H7 (cell line): Measurements from ENCODE around the gene TNIP2. TPM values are rescaled to one million over a fixed set of nuclear protein-coding genes. Genes with fewer than 3 reads are reported as not detected.

Experiments used
- DNase-seq: peaks from one replicate; pipeline ENCODE4 v3.0.0; 2012
- H3K27me3 ChIP-seq: 2 replicates; pipeline ENCODE4 v1.6.0; 2011; ENCODE audit warnings: mild to moderate bottlenecking, low read length; ENCODE audit not compliant: control insufficient read depth, insufficient read depth
- H3K36me3 ChIP-seq: replicated peaks from 2 replicates; pipeline ENCODE4 v1.5.1; 2011; ENCODE audit warnings: low read length; ENCODE audit not compliant: control insufficient read depth, insufficient read depth
- H3K4me3 ChIP-seq: 2 replicates; pipeline ENCODE4 v1.5.1; 2011; ENCODE audit warnings: low read depth, mild to moderate bottlenecking, control low read depth, low read length, moderate library complexity; ENCODE audit not compliant: insufficient read depth
- total RNA-seq: library from RNA; depleted of rRNA; stranded (reverse); fragments of >200 nt; shearing (Covaris generic); gene quantifications from 2 replicates; pipeline ENCODE4 v1.2.3, GENCODE V29; 2014

Gene TNIP2
- total RNA-seq, 1 experiment from 2014 or later, result 51.3 TPM

DNA sequence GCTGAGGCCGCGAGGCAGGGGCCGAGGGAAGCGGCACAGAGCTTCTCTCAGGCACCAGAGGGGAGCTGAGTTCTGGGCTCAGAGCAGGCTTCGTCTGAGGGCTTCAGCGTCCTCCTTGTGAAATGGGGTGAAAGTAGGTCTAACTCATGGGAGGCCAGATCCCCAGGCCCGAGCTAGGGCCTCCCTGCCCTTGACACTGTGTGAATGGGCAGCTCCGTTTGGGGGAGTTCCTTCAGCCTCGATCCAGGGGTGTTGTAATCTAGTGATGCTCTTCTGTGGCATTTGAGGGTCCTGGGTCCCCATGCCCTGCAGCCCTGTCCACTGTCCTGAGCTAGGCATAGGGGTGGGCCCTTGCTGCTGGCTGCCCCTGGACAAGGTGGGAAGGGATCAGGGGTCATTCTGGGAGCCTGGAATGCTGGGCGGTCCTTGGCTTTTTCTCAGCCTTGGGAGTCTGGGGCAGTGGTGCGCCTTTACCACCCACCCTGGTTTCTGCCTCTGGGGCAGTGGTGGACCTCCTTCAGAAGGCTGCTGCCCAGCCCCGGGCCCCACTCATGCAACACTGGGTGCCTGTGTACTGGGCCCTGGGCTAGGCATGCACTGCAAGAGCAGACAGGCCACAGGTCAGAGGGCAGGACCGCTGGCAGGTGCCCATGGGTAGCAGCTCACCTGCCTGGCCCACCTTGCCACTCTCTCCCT is 40.9 kb upstream of the TNIP2 start:
- H3K36me3 ChIP-seq, result no peaks in the 10 kb centered on the region
- DNase-seq, result no peak
- H3K27me3 ChIP-seq, result peaks cover 12% of the 10 kb centered on the region
- H3K4me3 ChIP-seq, result no peak overlapping the region

DNA sequence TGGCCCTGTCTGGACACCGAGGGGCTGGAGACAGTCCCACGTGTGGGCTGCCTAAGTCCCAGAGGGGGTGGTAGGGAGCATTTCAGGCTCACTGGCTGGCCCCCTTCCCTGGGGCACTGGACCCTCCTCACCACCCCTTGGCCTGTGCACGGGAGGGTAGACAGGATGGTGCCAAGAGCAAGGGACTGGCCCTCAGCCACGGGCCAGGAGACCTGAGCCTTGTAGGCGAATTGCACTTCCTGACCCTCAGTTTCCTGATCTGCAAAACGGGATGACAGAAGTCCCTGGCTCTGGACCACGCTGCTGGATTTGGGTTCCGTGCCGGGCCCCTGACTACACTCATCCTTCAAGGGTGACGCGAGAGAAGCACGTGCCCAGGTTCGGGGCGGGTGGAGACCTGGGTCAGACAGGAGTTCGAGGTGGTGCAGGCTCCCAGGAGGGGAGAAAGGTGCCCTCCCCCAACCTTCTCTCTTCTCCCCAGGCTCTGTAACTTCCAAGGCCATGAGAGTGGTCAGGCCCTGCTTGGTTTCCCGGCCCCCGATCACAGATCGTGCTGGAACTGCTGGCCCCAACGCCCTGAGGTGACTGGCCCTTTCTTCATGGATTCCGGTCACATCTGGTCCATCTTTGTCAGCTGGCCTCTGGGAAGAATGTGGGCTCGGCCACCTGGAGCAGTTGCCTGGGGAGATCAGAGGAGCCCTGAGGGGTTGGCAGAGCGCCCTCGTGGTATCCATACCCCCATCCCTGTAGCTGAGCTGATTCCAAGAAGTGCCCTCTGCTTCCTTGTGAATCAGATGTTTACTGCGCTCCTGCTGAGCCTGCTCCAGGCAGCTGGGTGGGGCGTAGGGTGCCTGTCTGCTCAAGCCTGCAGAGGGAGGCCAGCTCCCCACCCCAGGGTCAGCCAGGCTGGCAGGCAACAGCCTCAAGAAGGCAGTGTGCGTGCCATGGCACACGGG is 40.0 kb upstream of the TNIP2 start:
- Histone ChIP-seq H3K36me3 (no peaks in the 10 kb centered on the region), H3K27me3 (peaks cover 12% of the 10 kb centered on the region), H3K4me3 (no peak overlapping the region)
- no peak for DNase-seq

DNA sequence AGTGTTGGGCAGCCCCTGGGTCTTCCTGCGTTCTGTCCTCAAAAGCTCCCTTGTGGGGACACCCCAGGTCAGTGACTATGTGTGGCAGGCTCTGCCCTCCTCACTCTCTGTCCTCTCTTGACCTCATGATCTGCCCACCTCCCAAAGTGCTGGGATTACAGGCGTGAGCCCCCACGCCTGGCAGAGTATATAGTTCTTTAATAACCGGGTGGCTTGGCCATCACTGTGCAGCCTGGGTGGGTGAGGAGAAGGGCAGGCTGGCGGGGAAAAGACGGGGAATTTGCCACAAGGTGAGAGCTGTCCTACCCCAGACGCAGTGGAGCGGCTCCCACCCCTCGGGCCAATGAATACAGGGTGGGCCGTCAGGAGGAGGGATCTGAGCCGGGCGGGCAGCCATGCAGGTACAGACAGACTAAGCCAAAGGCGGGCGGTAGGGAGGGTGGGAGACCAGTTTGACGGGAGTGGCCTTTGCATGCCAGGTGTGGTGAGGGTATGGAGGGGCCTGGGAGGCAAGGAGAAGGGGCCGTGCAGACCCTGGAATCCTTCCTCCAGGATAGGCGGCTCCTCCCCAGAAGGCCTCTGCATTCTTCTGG is 39.3 kb upstream of the TNIP2 start:
- Histone ChIP-seq H3K36me3 (no peaks in the 10 kb centered on the region), H3K27me3 (peaks cover 12% of the 10 kb centered on the region), H3K4me3 (no peak overlapping the region)
- DNase-seq, result no peak

DNA sequence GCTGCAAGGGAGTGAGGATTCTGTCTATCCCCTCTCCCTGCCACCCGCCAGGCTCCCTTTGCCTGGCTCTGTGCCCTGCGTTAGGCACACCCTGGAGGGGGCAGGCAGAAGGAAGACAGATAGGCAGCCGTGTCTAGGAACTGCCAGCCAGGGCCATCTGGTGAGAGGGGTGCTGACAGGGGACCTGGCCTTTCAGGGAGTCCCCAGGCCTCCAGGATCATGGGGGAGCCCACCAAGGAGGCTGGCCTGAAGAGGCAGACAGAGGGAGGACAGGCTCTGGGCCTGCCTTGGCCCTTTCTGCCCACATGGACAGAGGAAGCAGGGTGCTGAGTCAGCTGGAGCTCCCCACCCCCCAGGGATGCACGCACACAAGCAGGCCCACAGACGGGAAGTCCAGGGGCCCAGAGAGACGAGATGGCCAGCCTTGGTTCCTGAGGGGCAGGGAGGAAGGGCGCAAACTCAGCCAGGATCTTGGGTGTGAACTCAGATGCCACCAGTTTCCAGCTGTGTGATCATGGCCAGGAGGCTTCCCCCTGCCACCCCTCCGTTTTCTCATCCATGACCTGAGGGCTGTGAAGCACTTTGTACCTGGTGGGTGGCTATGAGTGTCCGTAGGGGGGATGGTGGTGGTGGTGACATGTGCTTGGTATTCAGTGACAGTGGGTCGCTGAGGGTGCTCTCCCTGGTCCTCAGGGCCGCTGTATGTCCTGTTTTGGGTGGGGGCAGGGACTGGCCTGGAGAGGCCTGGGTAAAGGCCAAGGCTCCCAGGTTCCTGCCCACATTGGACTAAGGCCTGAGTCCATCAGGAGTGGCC is 38.6 kb upstream of the TNIP2 start:
- Histone ChIP-seq H3K4me3 (no peak overlapping the region), H3K27me3 (peaks cover 12% of the 10 kb centered on the region), H3K36me3 (no peaks in the 10 kb centered on the region)
- DNase-seq, result no peak

DNA sequence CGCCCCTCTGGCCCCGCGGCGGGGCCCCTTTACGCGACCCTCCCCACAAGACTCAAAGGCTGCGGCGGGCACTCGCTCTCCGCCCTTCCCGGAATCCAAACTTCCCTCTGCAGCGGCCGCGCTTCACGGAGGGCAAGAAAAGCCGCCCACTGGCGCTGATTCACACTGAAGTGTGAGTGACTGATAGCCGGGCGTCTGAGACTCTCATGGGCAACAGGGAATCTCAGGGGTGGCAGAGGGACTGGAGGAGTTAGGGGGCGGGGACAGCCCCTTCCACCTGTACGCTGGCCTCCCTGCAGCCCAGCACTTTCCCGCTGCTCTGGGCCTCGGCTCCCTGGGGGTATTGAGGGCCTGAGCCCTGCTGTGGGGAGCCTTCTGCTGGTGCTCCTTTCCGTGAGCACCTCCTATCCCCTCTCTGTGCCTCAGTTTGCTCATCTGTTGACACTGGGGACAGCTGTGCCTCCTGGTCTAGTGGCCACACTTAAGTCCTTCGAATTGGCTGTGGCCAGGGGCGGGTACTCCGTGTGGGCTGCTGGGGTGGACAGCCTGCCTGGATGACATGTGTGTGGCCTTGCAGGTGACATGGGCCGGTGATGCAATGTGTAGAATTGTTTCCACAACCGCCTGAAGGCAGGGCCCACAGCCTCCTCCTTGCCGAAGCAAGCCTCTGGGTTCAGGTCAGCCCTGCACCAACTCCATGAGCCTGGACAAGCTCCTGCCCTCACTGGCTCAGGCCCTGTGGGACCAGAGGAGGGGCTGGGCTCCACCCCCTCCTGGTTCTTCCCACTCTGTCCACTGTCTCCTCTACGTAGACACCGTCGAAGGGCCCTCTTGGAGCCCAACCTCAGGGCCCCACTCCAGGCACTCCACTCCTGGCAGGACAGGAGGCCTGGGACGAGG is 37.7 kb upstream of the TNIP2 start:
- Histone ChIP-seq H3K4me3 (peak overlapping the region; percentile 55), H3K27me3 (peaks cover 12% of the 10 kb centered on the region), H3K36me3 (no peaks in the 10 kb centered on the region)
- DNase-seq, result no peak

DNA sequence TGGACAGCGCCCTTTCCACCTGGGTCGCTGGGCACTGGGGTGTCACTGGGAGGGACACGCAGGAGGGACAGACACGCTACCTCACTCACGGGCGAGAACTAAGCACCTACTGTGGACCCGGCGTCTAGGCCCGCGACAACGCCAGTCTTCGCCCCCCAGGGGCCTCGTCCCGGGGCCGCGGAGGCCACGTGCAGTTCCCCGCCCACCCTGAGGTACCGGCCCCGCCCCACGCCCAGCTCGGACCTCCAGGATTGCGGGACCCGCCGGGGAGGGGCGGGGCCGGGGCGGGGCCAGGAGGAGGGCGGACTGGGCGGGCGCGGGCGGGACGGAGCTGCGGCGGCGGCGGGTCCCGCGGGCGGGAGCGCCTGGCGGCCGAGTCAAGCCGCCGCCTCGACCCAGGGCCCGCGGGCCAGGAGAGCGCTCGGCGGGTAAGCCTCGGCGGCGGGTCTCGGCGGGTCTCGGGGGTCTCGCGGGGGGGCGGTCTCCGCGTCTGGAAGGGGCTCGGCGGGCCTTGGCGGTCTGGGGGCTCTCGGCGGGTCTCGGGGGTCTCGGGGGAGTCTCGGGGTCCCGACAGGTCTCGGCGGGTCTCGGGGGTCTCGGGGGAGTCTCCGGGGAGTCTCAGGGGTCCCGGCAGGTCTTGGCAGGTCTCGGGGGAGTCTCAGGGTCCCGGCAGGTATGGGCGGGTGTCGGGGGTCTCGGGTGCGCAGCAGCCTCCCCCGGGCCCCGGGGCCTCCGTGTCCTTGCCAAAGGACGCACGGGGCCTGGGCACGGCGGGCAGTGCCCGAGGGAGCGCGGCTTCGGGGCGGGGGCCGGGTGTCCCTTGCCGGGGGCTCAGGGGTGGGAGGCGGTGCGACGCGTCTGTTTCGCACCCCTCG is 36.8 kb upstream of the TNIP2 start, which contains the start of gene SH3BP2:
Gene SH3BP2, plus strand, starts transcription at position 375 of the 875 bp plus-strand sequence. CDS start 27,533 bp downstream, outside the sequence.
- peak; percentile 98 for DNase-seq
- Histone ChIP-seq H3K27me3 (peaks cover 12% of the 10 kb centered on the region), H3K36me3 (no peaks in the 10 kb centered on the region), H3K4me3 (peak within 1 kb of the TSS; percentile 55)

DNA sequence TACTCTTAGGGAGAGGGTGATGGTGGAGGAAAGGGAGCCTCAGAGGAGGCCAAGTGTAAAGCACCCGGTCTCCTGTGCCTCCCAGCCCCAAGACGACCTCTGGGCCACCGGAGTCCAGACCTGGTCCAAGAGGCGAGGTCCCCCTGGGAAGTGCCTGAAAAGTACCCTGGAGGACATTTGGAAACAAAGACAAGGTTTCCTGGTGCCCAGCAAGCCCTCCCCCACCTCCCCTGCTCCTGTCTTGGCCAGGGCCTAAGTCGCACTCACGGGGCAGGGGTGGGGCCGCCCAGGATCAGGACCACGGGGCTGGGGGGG is 36.2 kb upstream of the TNIP2 start:
- no peaks in the 10 kb centered on the region for H3K36me3 ChIP-seq
- DNase-seq, result no peak
- H3K27me3 ChIP-seq, result peaks cover 12% of the 10 kb centered on the region
- H3K4me3 ChIP-seq, result no peak overlapping the region

DNA sequence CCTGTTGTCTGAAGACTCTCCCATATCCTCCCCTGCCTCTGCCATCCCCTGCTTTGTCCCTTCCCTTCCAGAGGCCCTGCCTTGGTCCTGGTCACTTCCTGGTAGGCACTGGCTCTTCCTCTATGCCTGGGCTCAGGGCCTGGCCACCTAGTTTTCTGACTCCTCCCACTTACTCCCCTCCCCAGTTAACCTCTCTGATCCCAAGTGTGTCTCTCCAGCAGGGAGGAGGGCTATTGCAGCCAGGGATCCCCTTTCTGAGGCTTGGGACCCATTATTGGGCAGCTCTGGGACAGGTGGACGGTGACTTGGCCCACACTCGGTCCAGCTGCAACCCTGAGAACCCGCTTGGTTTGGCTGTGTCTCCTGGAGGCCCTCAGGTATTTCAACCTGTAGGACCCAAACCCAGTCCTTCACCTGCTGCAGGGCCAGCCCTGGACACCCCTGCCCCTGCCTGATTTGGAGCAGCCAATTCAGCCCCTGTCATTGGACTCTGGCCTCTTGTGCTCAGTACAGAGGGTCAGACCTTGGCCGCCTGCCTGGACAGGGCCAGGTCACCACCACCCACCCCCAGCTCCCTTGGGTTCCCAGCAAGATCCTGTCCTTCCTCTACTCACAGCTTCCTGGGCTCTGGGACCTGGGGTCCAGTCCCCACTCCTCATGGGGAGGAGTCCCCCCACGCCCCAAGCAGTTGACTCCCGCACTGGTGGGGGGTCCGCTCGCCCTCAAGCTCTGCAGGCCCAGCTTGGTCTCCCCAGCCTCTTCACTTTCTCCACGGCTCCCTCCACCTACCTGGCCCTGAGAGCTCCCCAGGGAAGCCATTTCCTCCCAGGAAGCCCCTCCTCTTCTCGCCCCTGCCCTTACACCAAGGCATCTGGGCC is 35.6 kb upstream of the TNIP2 start:
- no peak for DNase-seq
- Histone ChIP-seq H3K36me3 (no peaks in the 10 kb centered on the region), H3K27me3 (peaks cover 12% of the 10 kb centered on the region), H3K4me3 (no peak overlapping the region)

DNA sequence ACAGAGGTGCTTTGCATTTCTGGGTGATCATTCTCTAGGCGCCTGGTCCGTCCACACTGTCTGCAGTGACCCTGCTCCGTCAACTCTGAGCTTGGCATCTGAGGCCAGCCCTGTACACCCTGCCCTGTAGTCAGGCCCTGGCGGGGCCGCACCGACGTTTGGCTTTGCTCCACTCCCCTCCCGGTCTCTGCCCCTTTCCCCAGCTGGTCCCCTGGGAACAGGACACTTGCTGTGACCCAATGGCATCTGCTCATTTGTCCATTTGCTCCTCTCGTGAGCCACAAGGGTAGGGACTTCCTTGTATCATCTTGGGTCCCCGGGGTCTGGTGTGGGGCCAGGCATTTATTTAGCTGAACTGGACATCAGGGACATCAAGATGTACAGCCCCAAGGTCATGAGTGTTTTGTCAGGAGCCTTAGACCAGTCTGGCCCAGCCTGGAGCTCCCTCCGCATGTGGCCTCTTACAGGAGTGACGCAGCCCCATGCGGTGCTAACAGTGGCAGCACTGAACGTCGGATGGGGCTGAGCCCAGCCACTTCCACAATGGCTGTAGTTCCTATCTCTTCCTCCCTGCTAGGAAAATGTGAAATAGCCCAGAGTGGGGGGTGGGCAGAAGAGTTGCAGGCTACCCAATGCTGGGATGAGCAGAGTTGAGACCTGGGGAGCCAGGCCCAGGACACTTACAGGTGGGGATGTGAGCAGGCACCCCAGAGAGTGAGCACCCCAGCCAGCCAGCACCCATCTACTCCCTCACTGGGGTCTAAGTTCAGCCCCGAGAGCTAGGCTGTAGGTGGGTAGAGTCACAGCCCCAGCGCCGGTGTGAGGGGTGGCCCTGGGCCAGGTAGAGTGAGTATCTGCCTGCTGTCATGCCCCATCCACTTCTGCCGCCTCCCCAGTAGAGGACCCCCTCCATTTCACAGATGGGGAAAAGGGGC is 34.7 kb upstream of the TNIP2 start:
- Histone ChIP-seq H3K27me3 (peaks cover 12% of the 10 kb centered on the region), H3K36me3 (no peaks in the 10 kb centered on the region), H3K4me3 (no peak overlapping the region)
- no peak for DNase-seq

DNA sequence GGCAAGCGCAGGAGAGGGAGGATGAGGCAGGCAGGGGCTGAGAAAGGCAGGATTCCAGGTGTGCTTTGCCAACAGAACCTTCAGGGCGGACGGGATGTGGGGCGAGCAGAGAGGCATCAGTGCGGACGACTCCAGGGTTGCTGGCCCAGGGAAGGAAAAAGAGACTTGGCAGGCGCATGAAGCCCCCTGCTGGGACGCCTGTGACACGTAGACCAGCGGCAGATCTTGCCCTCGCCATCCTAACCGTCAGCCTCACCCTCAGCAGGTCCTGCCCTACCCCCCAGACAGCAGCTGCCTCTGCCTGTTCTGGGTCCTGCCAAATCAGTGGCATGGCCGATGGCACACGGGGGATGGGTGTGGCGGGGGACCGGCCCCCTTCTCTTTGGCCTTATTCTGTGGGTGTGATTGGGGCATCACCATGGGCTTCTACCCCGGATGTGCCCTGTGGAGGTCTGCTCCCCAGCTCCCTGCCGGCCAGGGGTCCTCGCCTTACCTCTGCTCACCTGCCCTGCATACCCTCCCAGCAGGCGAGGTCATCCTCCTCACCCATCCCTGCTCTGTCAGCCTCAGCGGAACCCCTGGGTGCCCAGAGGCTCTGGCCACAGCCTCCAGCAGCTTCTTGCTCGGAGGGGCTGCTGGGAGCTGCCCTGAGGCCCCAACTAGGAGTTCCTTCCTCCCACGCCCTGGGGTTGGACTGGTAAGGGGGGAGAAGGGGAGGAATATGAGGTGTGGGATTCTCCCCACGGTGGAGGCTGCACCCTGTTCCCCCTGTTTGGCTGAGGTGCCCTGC is 33.9 kb upstream of the TNIP2 start:
- no peak overlapping the region for H3K4me3 ChIP-seq
- DNase-seq, result no peak
- no peaks in the 10 kb centered on the region for H3K36me3 ChIP-seq
- H3K27me3 ChIP-seq, result peaks cover 12% of the 10 kb centered on the region

DNA sequence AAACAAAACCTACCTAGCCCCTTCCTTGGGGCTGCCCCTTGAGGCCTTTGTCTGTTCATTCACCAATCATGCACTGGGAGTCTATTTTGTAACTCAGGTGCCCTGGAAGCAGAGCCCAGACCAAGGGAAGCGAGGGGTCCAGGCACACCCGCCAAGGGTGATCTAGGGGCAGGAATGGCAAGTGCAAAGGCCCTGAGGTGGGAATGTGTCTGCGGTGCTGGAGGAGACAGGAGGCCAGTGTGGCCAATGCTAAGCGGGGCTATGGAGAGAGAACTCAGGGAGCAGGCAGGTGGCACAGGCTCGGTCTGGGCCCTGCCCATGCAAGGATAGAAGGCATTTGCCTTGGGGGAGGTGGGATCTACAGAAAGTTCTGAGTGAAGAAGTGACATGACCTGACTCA is 33.2 kb upstream of the TNIP2 start:
- Histone ChIP-seq H3K27me3 (peaks cover 12% of the 10 kb centered on the region), H3K4me3 (no peak overlapping the region), H3K36me3 (no peaks in the 10 kb centered on the region)
- no peak for DNase-seq
